GM12878 (cell line): ENCODE measurements around the gene PPFIA3.

ENCODE experiments used
- EZH2 ChIP-seq: IDR thresholded peaks from 2 replicates; pipeline ENCODE4 v1.6.1; 2012; ENCODE audit warnings: low read depth, mild to moderate bottlenecking, control low read depth, inconsistent platforms, low read length, borderline replicate concordance; ENCODE audit not compliant: control insufficient read depth
- MAX ChIP-seq: IDR thresholded peaks from 2 replicates; pipeline ENCODE4 v1.6.1; 2012; ENCODE audit warnings: low read depth, low read length, improper control_type of control experiment
- POLR2A ChIP-seq: IDR thresholded peaks from 2 replicates; pipeline ENCODE4 v1.6.1; 2011; ENCODE audit warnings: low read depth, mild to moderate bottlenecking, low read length

GRCh38 chr19:49085020-49085867 is 34.1 kb upstream of the PPFIA3 start, which contains the start of gene SNRNP70:
- TF ChIP-seq MAX (peak; percentile 57; the same call in 1 of the 2 replicates), EZH2 (no peak), POLR2A (peak; percentile 100)
